Measurements from ENCODE around the gene TNFRSF21. TPM values are rescaled to one million over a fixed set of nuclear protein-coding genes. Genes with fewer than 3 reads are reported as not detected.
"Not testable (repeated sequence)": the region's sequence is repeated elsewhere in the genome, so short reads cannot be mapped to it uniquely, and the experiment has no call there.

Gene TNFRSF21
- total RNA-seq, 1 donor = 12.9 TPM

DNA sequence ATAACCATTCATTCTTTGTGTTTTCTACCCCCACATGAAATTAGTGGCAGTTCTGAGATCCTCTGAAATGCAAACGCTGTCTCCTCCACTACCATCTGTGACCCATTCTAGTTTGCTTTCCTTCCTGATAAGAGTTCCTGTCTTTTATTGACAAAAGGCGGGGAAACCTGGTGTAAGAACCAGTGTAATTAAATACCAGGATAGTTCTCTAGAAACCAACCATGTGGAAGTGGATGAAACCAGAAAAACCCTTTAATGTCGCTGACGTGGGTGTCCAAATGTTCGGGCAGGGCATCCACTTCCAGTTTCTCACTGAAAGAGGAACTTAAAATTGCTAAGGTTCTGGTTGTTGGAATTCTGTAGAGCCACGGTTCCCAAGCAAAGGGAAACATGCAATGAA, 79.1 kb downstream of the TNFRSF21 start:
- DNase-seq (ENCODE audit: low read depth in 2 of 3, low spot score in 2 of 3) = no peak

DNA sequence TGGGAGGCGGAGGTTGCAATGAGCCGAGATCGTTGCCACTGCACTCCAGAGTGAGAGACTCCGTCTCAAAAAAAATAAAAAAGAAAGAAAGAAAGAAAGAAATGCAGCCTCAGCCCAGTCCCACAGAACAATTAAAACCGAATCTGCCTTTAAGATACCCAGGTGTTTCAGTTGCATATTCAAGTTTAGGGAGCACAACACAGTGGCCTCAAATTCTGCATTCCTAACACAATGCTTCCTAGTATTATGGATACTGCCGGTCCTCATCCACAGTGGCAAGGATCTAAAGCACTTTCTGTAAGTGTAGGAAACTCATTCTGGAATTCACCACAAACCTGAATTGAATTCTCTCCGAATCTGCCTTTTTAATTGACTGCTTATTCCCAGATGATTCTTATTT, 80.5 kb downstream of the TNFRSF21 start:
- no peak for DNase-seq (ENCODE audit: low read depth in 2 of 3, low spot score in 2 of 3)

DNA sequence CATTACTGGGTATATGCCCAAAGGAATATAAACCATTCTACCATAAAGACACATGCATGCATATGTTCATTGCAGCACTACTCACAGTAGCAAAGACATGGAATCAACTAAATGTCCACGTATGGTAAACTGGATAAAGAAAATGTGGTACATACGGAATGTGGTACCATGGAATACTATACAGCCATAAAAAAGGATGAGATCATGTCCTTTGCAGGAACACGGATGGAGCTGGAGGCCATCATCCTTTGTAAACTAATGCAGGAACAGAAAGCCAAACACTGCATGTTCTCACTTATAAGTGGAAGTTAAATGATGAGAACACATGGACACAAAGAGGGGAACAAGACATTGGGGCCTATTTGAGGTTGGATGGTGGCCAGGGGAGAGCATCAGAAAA, 81.6 kb downstream of the TNFRSF21 start:
- DNase-seq (ENCODE audit: low read depth in 2 of 3, low spot score in 2 of 3) = not testable (repeated sequence)

DNA sequence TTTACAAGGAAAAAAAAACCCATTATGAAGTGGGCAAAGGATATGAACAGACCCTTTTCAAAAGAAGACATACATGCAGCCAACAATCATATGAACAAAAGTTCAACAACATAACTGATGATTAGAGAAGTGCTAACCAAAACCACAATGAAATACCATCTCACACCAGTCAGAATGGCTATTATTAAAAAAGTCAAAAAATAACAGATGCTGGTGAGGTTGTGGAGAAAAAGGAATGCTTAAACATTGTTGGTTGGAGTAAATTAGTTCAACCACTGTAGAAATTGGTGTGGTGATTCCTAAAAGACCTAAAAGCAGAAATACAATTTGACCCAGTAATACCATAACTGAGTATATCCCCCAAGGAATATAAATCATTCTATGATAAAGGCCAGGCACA, 86.5 kb downstream of the TNFRSF21 start:
- DNase-seq (ENCODE audit: low read depth in 2 of 3, low spot score in 2 of 3) = not testable (repeated sequence)

DNA sequence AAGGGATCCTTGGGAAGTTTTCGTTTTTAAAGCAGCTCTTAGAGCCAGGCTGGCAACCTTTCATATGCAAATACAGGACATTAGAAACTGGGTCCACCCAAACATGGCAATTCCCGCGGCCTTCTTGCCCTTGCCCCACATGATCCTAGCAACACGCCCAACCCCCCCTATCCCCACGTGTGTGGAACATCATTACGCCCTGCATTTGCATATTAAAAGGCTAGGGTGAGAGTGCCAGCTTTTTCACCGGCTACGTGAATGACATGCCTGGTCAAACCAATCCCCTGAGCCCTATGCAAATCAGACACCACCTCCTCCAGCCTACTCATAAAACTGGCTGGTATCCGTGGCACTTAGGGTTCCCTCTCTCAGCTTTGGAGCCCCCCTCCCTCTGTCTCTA, 88.1 kb downstream of the TNFRSF21 start:
- DNase-seq (ENCODE audit: low read depth in 2 of 3, low spot score in 2 of 3) = no peak

- DNase-seq (ENCODE audit: low read depth in 2 of 3, low spot score in 2 of 3) = no peak
Observed at GRCh38 chr6:47209632-47210031, 100.1 kb downstream of the TNFRSF21 start.

- no peak for DNase-seq (ENCODE audit: low read depth in 2 of 3, low spot score in 2 of 3)
Observed at GRCh38 chr6:47207261-47207660, 102.4 kb downstream of the TNFRSF21 start.

- no peak for DNase-seq (ENCODE audit: low read depth in 2 of 3, low spot score in 2 of 3)
Observed at GRCh38 chr6:47206626-47207025, 103.1 kb downstream of the TNFRSF21 start.

DNA sequence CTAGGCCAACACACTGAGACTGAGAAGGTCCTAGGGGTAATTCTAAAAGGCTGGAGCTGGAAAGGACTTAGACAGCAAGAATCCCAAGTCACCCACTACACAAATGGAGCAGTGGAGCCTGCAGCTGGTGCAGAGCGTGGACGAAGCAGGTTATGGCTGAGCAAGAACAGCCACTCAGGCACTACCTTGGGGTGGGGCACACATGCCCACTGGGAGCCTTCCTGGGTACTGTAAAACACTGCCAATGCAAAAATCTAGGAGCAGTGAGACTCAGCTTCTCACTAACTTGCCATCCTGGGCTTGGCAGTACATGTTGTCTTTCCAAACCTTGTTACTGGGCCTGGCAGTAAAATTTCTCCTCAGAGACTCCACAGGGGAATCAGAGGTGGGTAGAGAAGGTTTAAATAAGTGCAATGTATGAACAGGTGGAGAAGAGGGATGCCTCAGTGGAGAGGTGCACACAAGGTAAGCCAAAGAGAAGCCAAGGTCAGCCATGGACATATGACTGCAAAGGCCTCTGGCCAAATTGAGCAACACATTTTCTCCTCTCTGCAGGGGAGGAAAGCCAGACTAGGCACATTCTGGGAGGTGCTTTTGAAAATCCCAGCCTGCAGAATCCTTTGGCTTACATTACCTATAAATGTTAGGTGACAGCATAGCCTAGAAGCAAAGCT, 105.6 kb downstream of the TNFRSF21 start:
- DNase-seq (ENCODE audit: low read depth in 2 of 3, low spot score in 2 of 3) = no peak

DNA sequence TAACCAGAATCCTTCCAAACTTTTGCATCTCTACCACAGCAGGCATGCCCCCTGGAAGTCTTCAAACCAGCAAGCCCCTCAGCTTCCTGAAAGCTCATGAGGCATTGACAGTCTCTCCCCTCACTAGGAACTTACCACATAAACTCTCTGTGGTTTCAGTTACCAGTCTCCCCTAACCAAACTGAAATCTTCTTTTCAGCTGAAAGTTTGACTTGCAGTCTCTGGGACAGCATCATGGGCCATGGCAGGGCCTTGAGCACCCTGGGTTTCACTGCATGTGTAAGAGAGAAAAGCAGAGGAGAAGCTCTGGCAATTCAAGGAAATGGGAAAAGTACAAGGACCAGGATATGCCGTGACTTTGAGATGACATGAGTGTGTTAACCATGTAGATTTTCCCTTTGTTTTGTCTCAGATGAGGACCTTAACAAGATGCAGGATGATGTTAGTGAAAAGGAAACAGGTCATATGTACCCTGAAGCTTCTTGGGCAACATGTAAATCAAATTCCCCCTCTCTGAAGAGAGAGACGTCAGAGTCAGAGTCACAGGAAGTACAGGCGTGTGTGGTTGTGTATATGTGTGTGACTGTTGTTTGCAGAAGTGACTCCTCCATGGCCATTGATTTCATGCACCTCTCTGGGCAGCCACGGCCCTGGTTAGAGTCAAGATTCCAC, 106.3 kb downstream of the TNFRSF21 start:
- DNase-seq (ENCODE audit: low read depth in 2 of 3, low spot score in 2 of 3) = peak in 2 of 3 donors; percentile 24 to 67

- DNase-seq (ENCODE audit: low read depth in 2 of 3, low spot score in 2 of 3) = no peak
Observed at GRCh38 chr6:47202644-47203205, 107.0 kb downstream of the TNFRSF21 start.

GRCh38 chr6:47200536-47201334, 109.0 kb downstream of the TNFRSF21 start:
- DNase-seq (ENCODE audit: low read depth in 2 of 3, low spot score in 2 of 3) = no peak

- peak in 1 of 3 donors; percentile 18 for DNase-seq (ENCODE audit: low read depth in 2 of 3, low spot score in 2 of 3)
Observed at GRCh38 chr6:47197682-47198640, 111.7 kb downstream of the TNFRSF21 start.

- DNase-seq (ENCODE audit: low read depth in 2 of 3, low spot score in 2 of 3) = no peak
Observed at GRCh38 chr6:47196113-47196512, 113.6 kb downstream of the TNFRSF21 start.

- no peak for DNase-seq (ENCODE audit: low read depth in 2 of 3, low spot score in 2 of 3)
Observed at GRCh38 chr6:47195011-47195650, 114.6 kb downstream of the TNFRSF21 start.

- no peak for DNase-seq (ENCODE audit: low read depth in 2 of 3, low spot score in 2 of 3)
Observed at GRCh38 chr6:47188588-47189021, 121.1 kb downstream of the TNFRSF21 start.

DNA sequence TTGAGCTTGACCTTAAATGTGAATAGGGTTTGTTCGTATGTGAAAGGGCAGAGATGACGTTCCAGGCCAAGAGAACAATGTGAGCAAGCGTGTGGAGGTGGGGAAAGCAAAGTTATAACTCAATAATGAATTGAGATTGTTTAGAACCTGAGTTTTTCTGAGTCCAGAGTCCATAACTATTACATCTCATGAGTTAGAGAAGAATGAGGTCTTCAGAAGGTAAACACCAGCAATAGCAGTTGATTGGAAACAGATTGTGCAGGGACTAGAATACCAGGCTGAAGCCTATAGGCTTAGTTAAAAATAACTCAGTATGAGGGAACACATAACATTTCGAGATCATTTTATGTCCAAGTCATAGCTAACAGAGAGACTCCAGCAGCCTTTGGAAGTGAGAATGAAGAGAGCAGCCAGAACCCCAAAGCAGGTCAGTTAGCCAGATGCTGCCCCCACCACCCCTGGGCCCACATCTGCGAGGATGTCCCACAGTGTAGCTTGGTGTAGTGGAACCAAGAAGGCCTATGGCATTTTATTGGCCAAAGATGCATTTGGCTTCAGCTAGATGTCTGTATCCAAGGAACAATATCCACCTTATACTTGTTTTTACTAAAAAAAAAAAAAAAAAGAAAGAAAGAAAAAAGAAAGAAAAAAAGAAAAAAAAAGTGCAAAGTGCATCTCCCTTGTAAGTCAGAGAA, 121.7 kb downstream of the TNFRSF21 start:
- DNase-seq (ENCODE audit: low read depth in 2 of 3, low spot score in 2 of 3) = no peak

GRCh38 chr6:47187113-47187512, 122.6 kb downstream of the TNFRSF21 start:
- DNase-seq (ENCODE audit: low read depth in 2 of 3, low spot score in 2 of 3) = no peak
